HEK293T (cell line): ENCODE data around the gene SEMA5A.

Source experiments
- CTCF ChIA-PET: fragments of 350-600 bp; formaldehyde crosslinking; extraction: SDS; loops from one replicate; lab custom pipeline; 2021; ENCODE audit warnings: antibody characterized with exemption, inconsistent platforms; lab: Yijun Ruan, JAX
- POLR2A ChIA-PET: fragments of 350-600 bp; formaldehyde crosslinking; extraction: SDS; loops from one replicate; lab custom pipeline; 2020; ENCODE audit warnings: antibody characterized with exemption, inconsistent platforms; lab: Yijun Ruan, JAX
- DNase-seq: peaks from one replicate; pipeline ENCODE4 v3.0.0; 2012; ENCODE audit warnings: mixed read lengths; ENCODE audit errors: extremely low spot score
- ARNT ChIP-seq: fragments of 450-650 bp; IDR thresholded peaks from 2 replicates; pipeline ENCODE4 v1.6.1; 2017; ENCODE audit warnings: mild to moderate bottlenecking
- BHLHE40 ChIP-seq: fragments of 450-650 bp; IDR thresholded peaks from 2 replicates; pipeline ENCODE4 v1.6.1; 2016; ENCODE audit warnings: mild to moderate bottlenecking, moderate library complexity, borderline replicate concordance
- CTBP1 ChIP-seq: fragments of 450-650 bp; IDR thresholded peaks from 2 replicates; pipeline ENCODE4 v1.6.1; 2016; ENCODE audit warnings: borderline replicate concordance
- ELF4 ChIP-seq: fragments of 450-650 bp; IDR thresholded peaks from 2 replicates; pipeline ENCODE4 v1.6.1; 2017; ENCODE audit warnings: antibody characterized with exemption
- FOXA1 ChIP-seq: fragments of 450-650 bp; IDR thresholded peaks from 2 replicates; pipeline ENCODE4 v1.6.1; 2016; ENCODE audit warnings: mild to moderate bottlenecking
- FOXK2 ChIP-seq: fragments of 450-650 bp; IDR thresholded peaks from 2 replicates; pipeline ENCODE4 v1.6.1; 2016; ENCODE audit warnings: mild to moderate bottlenecking
- FOXM1 ChIP-seq: fragments of 450-650 bp; IDR thresholded peaks from 2 replicates; pipeline ENCODE4 v1.6.1; 2017; ENCODE audit warnings: mild to moderate bottlenecking, borderline replicate concordance
- HDGF ChIP-seq: fragments of 450-650 bp; IDR thresholded peaks from 2 replicates; pipeline ENCODE4 v1.6.1; 2017; ENCODE audit warnings: antibody characterized with exemption, borderline replicate concordance
- L3MBTL2 ChIP-seq: fragments of 450-650 bp; conservative IDR thresholded peaks from 2 replicates; pipeline ENCODE4 v1.6.1; 2016; ENCODE audit warnings: mild to moderate bottlenecking
- LEF1 ChIP-seq: fragments of 450-650 bp; IDR thresholded peaks from 2 replicates; pipeline ENCODE4 v1.6.1; 2017; ENCODE audit warnings: mild to moderate bottlenecking, borderline replicate concordance
- NFRKB ChIP-seq: fragments of 450-650 bp; IDR thresholded peaks from 2 replicates; pipeline ENCODE4 v1.6.1; 2016; ENCODE audit warnings: mild to moderate bottlenecking, moderate library complexity
- PKNOX1 ChIP-seq: fragments of 450-650 bp; IDR thresholded peaks from 2 replicates; pipeline ENCODE4 v1.6.1; 2016
- SP1 ChIP-seq: fragments of 450-650 bp; IDR thresholded peaks from 2 replicates; pipeline ENCODE4 v1.6.1; 2017
- SUZ12 ChIP-seq: fragments of 450-650 bp; IDR thresholded peaks from 2 replicates; pipeline ENCODE4 v1.6.1; 2016; ENCODE audit warnings: mild to moderate bottlenecking
- TARDBP ChIP-seq: fragments of 450-650 bp; IDR thresholded peaks from 2 replicates; pipeline ENCODE4 v1.6.1; 2016
- ZNF384 ChIP-seq: fragments of 450-650 bp; IDR thresholded peaks from 2 replicates; pipeline ENCODE4 v1.6.1; 2016

Gene SEMA5A

DNA sequence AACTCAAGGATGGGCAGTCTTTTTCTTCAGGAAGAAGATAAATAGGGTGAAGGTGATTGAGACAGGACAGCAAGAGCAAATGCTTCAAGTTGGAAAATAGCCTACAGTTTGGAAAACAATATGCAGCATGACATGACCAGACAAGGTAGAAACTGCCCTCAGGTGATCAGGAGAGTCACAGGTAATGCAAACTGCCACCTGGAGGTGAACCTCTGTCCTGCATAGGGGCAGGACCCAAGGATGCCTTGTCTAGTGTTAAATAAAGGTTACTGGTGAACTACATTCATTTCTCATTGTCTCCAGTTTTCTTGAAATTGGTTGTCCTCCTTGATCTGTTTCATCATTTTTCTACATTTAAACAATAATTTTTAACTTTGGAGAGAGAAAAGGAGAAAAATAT lies 232.1 kb downstream of the SEMA5A start:
- DNase-seq: no peak
- CTCF ChIA-PET: no interaction called here
- POLR2A ChIA-PET: no interaction called here
- TF ChIP-seq LEF1 (no peak), BHLHE40 (no peak), L3MBTL2 (no peak), SUZ12 (no peak), CTBP1 (no peak), FOXA1 (no peak), FOXM1 (no peak), HDGF (no peak), SP1 (no peak), PKNOX1 (no peak), TARDBP (no peak), ARNT (no peak), FOXK2 (no peak), ZNF384 (no peak), ELF4 (no peak)

GRCh38 chr5:9307150-9307549 lies 238.7 kb downstream of the SEMA5A start:
- no peak for DNase-seq
- no peak for TF ChIP-seq TARDBP
- no peak for TF ChIP-seq ARNT
- TF ChIP-seq ELF4: no peak
- TF ChIP-seq BHLHE40: no peak
- POLR2A ChIA-PET: no interaction called here
- CTCF ChIA-PET: no interaction called here

DNA sequence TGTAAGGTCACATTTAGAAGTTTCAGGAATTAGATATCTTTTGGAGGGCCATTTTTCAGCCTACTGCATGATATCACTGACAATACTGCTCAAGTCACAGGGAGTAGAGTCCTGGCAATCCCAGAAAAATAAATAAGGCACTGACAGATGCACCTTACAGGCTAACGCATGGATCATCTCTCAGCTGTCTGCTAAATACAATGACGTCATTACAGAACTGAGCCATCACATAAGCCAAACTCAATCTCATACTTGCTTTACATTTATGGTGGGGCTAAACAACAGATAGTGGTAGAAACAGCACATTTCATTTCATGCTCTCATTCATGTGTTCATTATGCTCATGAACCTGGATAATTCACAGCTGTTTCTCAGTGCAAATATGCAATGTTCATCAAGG lies 243.7 kb downstream of the SEMA5A start:
- ChIA-PET CTCF (no interaction called here), POLR2A (no interaction called here)
- no peak for DNase-seq
- no peak for TF ChIP-seq ZNF384
- TF ChIP-seq FOXM1: no peak
- no peak for TF ChIP-seq FOXK2
- TF ChIP-seq PKNOX1: no peak
- TF ChIP-seq CTBP1: no peak
- TF ChIP-seq SP1: no peak
- TF ChIP-seq FOXA1: no peak
- no peak for TF ChIP-seq HDGF
- no peak for TF ChIP-seq SUZ12
- TF ChIP-seq ARNT: no peak
- no peak for TF ChIP-seq LEF1

DNA sequence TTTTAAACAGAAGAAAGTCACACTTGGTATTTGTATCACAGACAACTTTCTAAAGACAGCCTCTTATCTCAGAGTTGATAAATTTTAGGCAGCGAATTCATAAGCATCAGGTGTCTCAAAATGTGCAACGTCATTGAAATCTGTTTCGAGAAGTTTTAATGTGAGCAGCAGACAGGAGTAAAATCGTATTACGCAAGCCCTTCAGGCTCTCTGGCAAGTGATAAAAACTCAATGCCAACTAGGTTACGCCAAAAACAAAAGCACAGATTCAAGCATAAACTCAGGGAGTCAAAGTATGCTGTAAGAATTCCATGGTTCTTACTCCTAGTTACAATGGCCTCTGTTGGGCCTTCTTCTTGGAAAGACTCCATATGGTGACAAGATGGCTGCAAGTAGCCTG lies 244.7 kb downstream of the SEMA5A start:
- POLR2A ChIA-PET: no interaction called here

DNA sequence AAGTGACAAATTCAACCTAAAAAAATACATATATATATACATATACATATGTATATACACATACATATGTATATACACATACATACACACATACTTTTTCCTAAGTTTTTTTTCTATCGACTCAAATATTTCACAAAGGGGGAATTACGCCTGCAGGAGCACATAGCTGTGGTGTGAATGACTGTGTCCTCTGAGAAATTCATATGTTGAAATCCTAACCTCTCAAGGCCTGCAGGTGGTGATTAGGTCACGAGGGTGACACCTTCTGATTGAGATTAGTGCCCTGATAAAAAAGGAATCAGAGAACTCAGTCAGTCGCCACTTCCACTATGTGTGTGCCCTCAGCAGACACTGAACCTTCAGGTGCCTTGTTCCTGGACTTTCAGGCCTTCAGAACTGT lies 248.7 kb downstream of the SEMA5A start:
- no peak for TF ChIP-seq PKNOX1
- no peak for TF ChIP-seq CTBP1
- TF ChIP-seq TARDBP: no peak
- TF ChIP-seq FOXK2: no peak
- TF ChIP-seq HDGF: no peak
- no peak for TF ChIP-seq NFRKB
- no peak for TF ChIP-seq L3MBTL2
- TF ChIP-seq FOXM1: no peak
- TF ChIP-seq FOXA1: no peak
- TF ChIP-seq SP1: no peak
- no peak for TF ChIP-seq ARNT
- no peak for TF ChIP-seq LEF1
- TF ChIP-seq ZNF384: no peak
- no peak for TF ChIP-seq ELF4
- no peak for TF ChIP-seq BHLHE40
- no peak for TF ChIP-seq SUZ12
- ChIA-PET CTCF (no interaction called here), POLR2A (no interaction called here)
- no peak for DNase-seq

More for the DNA sequence above, 244.7 kb downstream of the SEMA5A start:
- DNase-seq: no peak
- CTCF ChIA-PET: no interaction called here
- no peak for TF ChIP-seq ARNT
- no peak for TF ChIP-seq L3MBTL2

DNA sequence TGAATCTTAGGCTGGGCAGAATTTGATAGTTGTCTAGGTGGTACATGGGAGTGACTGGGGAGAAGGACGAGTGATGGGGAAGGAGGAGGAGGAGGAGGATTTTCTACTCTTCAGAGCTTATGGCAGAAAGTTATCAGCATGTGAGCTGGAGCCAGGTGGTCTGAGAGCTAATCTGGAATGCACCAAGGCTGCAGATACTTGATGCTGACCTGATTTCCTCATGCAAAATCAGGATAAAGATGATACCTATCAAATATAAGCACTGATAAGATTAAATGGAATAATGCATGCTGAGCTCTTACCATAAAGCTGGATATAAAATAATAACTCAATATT lies 250.4 kb downstream of the SEMA5A start:
- DNase-seq: no peak
- ChIA-PET CTCF (no interaction called here), POLR2A (no interaction called here)
- TF ChIP-seq SP1: no peak

- no peak for DNase-seq
- TF ChIP-seq PKNOX1: no peak
- POLR2A ChIA-PET: no interaction called here
- CTCF ChIA-PET: no interaction called here
Observed at GRCh38 chr5:9294793-9295465, 250.9 kb downstream of the SEMA5A start.
